Endothelial cell of umbilical vein (primary cell): Measurements from ENCODE around the gene TNRC6B. TPM values are rescaled to one million over a fixed set of nuclear protein-coding genes. Genes with fewer than 3 reads are reported as not detected.

ENCODE experiments used
- BruUV-seq: library from RNA; stranded (reverse); fragments of 400-500 nt; replicated peaks from 2 replicates; lab custom pipeline; 2021; lab: Mats Ljungman, UMichigan
- CTCF ChIA-PET: fragments of 300-600, 350-600 bp; sonication (Branson Sonifier 250); formaldehyde crosslinking; loops from one replicate; lab custom pipeline; 2021; ENCODE audit warnings: antibody characterized with exemption, inconsistent platforms; lab: Charles Lee
- POLR2A ChIA-PET: fragments of 300-600, 350-600 bp; sonication (Branson Sonifier 250); formaldehyde crosslinking; loops from one replicate; lab custom pipeline; 2021; ENCODE audit warnings: antibody characterized with exemption, inconsistent platforms; lab: Charles Lee
- DNase-seq: peaks from one replicate; pipeline ENCODE4 v3.0.0-alpha.2; 2011; ENCODE audit warnings: low read depth, low spot score
- FAIRE-seq: peaks from 2 replicates; lab custom pipeline; 2011; peaks lifted over from hg19 to GRCh38; lab: Jason Lieb, UNC
- H2AFZ ChIP-seq: 2 replicates; pipeline ENCODE4 v1.6.0; 2012; ENCODE audit warnings: low read depth, low read length, control low read depth, inconsistent platforms
- H3K27ac ChIP-seq: 2 replicates; pipeline ENCODE4 v1.5.1; 2011; ENCODE audit warnings: low read depth, mild to moderate bottlenecking, control low read depth, low read length, moderate library complexity; ENCODE audit not compliant: insufficient read depth
- H3K27me3 ChIP-seq, 2 experiments: 2 replicates each; pipeline versions ENCODE4 v1.6.0 to v1.6.1; 2011; ENCODE audit warnings: low read length in 2 of 2, mixed read lengths in 1 of 2; ENCODE audit not compliant: control insufficient read depth in 2 of 2, insufficient read depth in 2 of 2
- H3K36me3 ChIP-seq, 2 experiments: 2 replicates in 1 of 2; 3 replicates in 1 of 2; pipeline ENCODE4 v1.5.1; 2011; ENCODE audit warnings: low read length in 2 of 2, mild to moderate bottlenecking in 1 of 2, moderate library complexity in 1 of 2; ENCODE audit not compliant: control insufficient read depth in 2 of 2, insufficient read depth in 2 of 2; ENCODE audit errors: extremely low read depth in 1 of 2
- H3K4me1 ChIP-seq: 3 replicates; pipeline ENCODE4 v1.5.1; 2011; ENCODE audit warnings: mild to moderate bottlenecking, low read length; ENCODE audit not compliant: control insufficient read depth, insufficient read depth; ENCODE audit errors: extremely low read depth
- H3K4me2 ChIP-seq: 2 replicates; pipeline ENCODE4 v1.6.1; 2011; ENCODE audit warnings: low read length, control low read depth, mixed read lengths; ENCODE audit not compliant: insufficient read depth
- H3K4me3 ChIP-seq, 3 experiments: fragments of 200-600 bp in 1 of 3; sonication (generic), shearing (Covaris generic) in 1 of 3; replicated peaks in 1 of 3; 2 replicates each; pipeline ENCODE4 v1.5.1; 2011 to 2016; ENCODE audit warnings: control low read depth in 3 of 3, low read length in 3 of 3, mild to moderate bottlenecking in 2 of 3, inconsistent platforms in 1 of 3, low read depth in 1 of 3, moderate library complexity in 1 of 3; ENCODE audit not compliant: insufficient read depth in 1 of 3
- H3K79me2 ChIP-seq: 2 replicates; pipeline ENCODE4 v1.6.0; 2012; ENCODE audit warnings: low read length, inconsistent platforms; ENCODE audit not compliant: control insufficient read depth, insufficient read depth
- H3K9ac ChIP-seq: replicated peaks from 2 replicates; pipeline ENCODE3; 2011; ENCODE audit warnings: low read length, control low read depth; ENCODE audit not compliant: insufficient read depth; ENCODE audit errors: extremely low read depth
- H3K9me1 ChIP-seq: replicated peaks from 3 replicates; pipeline ENCODE4 v1.6.0; 2011; ENCODE audit warnings: mild to moderate bottlenecking, low read length; ENCODE audit not compliant: control insufficient read depth, insufficient read depth; ENCODE audit errors: extremely low read depth
- H3K9me3 ChIP-seq: replicated peaks from 2 replicates; pipeline ENCODE4 v1.5.1; 2012; ENCODE audit warnings: low read length, inconsistent platforms; ENCODE audit not compliant: control insufficient read depth, insufficient read depth
- H4K20me1 ChIP-seq: replicated peaks from 2 replicates; pipeline ENCODE3; 2011; ENCODE audit warnings: mild to moderate bottlenecking, low read length; ENCODE audit not compliant: control insufficient read depth, insufficient read depth; ENCODE audit errors: extremely low read depth
- EZH2 ChIP-seq: IDR thresholded peaks from 2 replicates; pipeline ENCODE4 v1.6.1; 2012; ENCODE audit warnings: borderline replicate concordance, low read depth, mild to moderate bottlenecking, moderate library complexity, low read length, inconsistent platforms; ENCODE audit not compliant: severe bottlenecking
- FOS ChIP-seq: IDR thresholded peaks from 2 replicates; pipeline ENCODE4 v1.6.1; 2011; ENCODE audit warnings: mild to moderate bottlenecking, low read length, moderate library complexity, borderline replicate concordance; ENCODE audit not compliant: insufficient read depth
- GATA2 ChIP-seq: IDR thresholded peaks from 2 replicates; pipeline ENCODE4 v1.7.0; 2011; ENCODE audit warnings: low read depth, mild to moderate bottlenecking, moderate library complexity, mixed read lengths, low read length; ENCODE audit not compliant: insufficient read length, insufficient read depth
- JUN ChIP-seq: IDR thresholded peaks from 2 replicates; pipeline ENCODE4 v1.6.1; 2011; ENCODE audit warnings: borderline replicate concordance, low read depth; ENCODE audit not compliant: insufficient read length, insufficient read depth
- MYC ChIP-seq: IDR thresholded peaks from one replicate; pipeline ENCODE4 v1.6.1; 2011; ENCODE audit warnings: mild to moderate bottlenecking, low read depth, low read length
- POLR2A ChIP-seq: IDR thresholded peaks from 2 replicates; pipeline ENCODE4 v1.6.1; 2012; ENCODE audit warnings: low read depth, mild to moderate bottlenecking, control low read depth, low read length
- POLR2AphosphoS5 ChIP-seq: IDR thresholded peaks from 2 replicates; pipeline ENCODE4 v1.6.1; 2012; ENCODE audit warnings: low read depth, mild to moderate bottlenecking, control low read depth, low read length, moderate library complexity; ENCODE audit not compliant: insufficient read depth
- dilution Hi-C: fragments of 300-500 bp; cut with MboI; formaldehyde crosslinking; loops from one replicate; pipeline ENCODE4 v1.15.0; 2019; ENCODE audit warnings: low sequenced_read_pairs; ENCODE audit not compliant: extremely low pct_ligation_motif_present
- intact Hi-C: fragments of 100-400 bp; cut with micrococcal nuclease; formaldehyde crosslinking; loops from one replicate; pipeline ENCODE4 v1.10.0; 2022
- polyA plus RNA-seq, 4 experiments: library from polyadenylated mRNA; depleted of rRNA in 3 of 4; stranded (reverse) in 3 of 4; unstranded in 1 of 4; fragments of >200 nt; gene quantifications; 2 replicates each; pipeline versions ENCODE4 v1.2.1 to v1.2.3, GENCODE V29; 2011 to 2012; ENCODE audit warnings: missing spikeins in 1 of 4
- total RNA-seq: library from RNA; stranded (reverse); gene quantifications from 2 replicates; pipeline ENCODE4 v1.2.3, GENCODE V29; 2021
- TF ChIP-seq, protein P1 (sequence below): IDR thresholded peaks from 2 replicates; pipeline ENCODE4 v1.6.1; 2011; ENCODE audit not compliant: insufficient read depth, insufficient read length
- TF ChIP-seq, protein P2 (sequence below), 2 donors: IDR thresholded peaks; 1 replicate in 1 of 2; 2 replicates in 1 of 2; pipeline ENCODE4 v1.5.1; 2011; ENCODE audit warnings: low read length in 2 of 2, mild to moderate bottlenecking in 2 of 2, moderate library complexity in 2 of 2, control low read depth in 1 of 2, inconsistent platforms in 1 of 2, low read depth in 1 of 2; ENCODE audit not compliant: insufficient read depth in 1 of 2; ENCODE audit errors: extremely low read depth in 1 of 2

TNRC6B gene
- total and polyA plus RNA-seq, 2 donors (not counting 3 experiments of a cell fraction or from before 2014, with no cell fraction given), result 10.6 to 37.2 TPM

DNA sequence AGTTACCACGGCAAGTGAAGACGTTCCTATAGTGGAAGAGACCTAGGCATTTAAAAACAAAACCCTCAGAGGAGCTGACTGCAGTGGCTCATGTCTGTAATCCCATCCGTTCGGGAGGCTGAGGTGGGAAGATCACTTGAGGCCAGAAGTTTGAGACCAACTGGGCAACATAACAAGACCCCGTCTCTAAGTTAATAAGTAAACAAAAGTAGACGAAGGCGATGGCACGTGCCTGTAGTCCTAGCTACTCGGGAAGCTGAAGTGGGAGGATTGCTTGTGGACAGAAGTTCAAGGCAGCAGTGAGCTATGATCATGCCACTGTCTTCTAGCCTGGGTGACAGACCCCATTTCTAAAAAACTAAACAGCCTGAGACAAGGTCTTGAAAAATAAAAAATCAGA is 164.8 kb downstream of the TNRC6B start:
- Histone ChIP-seq H3K9ac (no peak overlapping the region), H3K4me1 (peaks cover 6% of the 10 kb centered on the region), H3K36me3 (no peaks in the 10 kb centered on the region), H3K4me2 (no peak overlapping the region), H3K27me3 (no peaks in the 10 kb centered on the region), H2AFZ (no peak overlapping the region), H3K79me2 (peaks cover 12% of the 10 kb centered on the region), H3K9me1 (no peaks in the 10 kb centered on the region), H3K27ac (no peak overlapping the region), H3K9me3 (no peaks in the 10 kb centered on the region), H3K4me3 (no peak overlapping the region), H4K20me1 (no peaks in the 10 kb centered on the region)
- TF ChIP-seq MYC, result no peak
- no peak for TF ChIP-seq POLR2AphosphoS5
- TF ChIP-seq, protein P1, sequence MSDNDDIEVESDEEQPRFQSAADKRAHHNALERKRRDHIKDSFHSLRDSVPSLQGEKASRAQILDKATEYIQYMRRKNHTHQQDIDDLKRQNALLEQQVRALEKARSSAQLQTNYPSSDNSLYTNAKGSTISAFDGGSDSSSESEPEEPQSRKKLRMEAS, result no peak
- TF ChIP-seq POLR2A, result no peak
- TF ChIP-seq JUN, result no peak
- no peak for TF ChIP-seq FOS
- TF ChIP-seq EZH2, result no peak
- no peak for TF ChIP-seq GATA2
- TF ChIP-seq, protein P2, sequence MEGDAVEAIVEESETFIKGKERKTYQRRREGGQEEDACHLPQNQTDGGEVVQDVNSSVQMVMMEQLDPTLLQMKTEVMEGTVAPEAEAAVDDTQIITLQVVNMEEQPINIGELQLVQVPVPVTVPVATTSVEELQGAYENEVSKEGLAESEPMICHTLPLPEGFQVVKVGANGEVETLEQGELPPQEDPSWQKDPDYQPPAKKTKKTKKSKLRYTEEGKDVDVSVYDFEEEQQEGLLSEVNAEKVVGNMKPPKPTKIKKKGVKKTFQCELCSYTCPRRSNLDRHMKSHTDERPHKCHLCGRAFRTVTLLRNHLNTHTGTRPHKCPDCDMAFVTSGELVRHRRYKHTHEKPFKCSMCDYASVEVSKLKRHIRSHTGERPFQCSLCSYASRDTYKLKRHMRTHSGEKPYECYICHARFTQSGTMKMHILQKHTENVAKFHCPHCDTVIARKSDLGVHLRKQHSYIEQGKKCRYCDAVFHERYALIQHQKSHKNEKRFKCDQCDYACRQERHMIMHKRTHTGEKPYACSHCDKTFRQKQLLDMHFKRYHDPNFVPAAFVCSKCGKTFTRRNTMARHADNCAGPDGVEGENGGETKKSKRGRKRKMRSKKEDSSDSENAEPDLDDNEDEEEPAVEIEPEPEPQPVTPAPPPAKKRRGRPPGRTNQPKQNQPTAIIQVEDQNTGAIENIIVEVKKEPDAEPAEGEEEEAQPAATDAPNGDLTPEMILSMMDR (IDR thresholded peaks at IDR 0.05; ENCODE audit: extremely low read depth in 1 of 2, insufficient read depth in 1 of 2, low read depth in 1 of 2, low read length in 2 of 2), result no peak
- FAIRE-seq (no peak), DNase-seq (no peak)
- no TSS peak for BruUV-seq
- dilution Hi-C loops, result no loop called here
- POLR2A ChIA-PET, result interaction anchor here (1.0 kb wide), 1 partner anchor 165 kb away, joined by 3 read pairs; the partner anchor contains the start of gene TNRC6B
- intact Hi-C loops, result no loop called here
- CTCF ChIA-PET, result no interaction called here
